ENCODE data around the gene ABHD12B. TPM values are rescaled to one million over a fixed set of nuclear protein-coding genes. Genes with fewer than 3 reads are reported as not detected.

Gene ABHD12B
- total RNA-seq, 1 donor from 2014 or later = not detected

DNA sequence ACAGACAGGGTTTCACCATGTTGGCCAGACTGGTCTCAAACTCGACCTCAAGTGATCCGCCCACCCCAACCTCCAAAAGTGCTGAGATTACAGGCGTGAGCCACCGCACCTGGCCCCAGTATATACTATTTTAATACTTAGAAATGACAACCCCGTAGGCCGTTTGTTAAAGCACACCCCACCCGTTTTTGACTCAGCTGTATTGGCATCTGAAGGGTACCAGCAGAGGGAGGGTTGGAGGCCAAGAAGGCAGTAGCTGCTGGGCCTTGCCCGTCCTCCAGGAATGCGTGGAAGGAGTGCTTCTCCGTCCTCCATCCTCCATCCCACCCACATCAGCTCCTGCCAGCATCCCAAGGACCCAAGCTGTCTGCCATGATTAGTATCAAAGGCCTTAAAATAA lies 34.6 kb upstream of the ABHD12B start:
- intact Hi-C loops (cut with micrococcal nuclease) = loop anchor here (10.0 kb wide), 1 partner anchor 258 kb away; the partner anchor contains the start of gene TRIM9

DNA sequence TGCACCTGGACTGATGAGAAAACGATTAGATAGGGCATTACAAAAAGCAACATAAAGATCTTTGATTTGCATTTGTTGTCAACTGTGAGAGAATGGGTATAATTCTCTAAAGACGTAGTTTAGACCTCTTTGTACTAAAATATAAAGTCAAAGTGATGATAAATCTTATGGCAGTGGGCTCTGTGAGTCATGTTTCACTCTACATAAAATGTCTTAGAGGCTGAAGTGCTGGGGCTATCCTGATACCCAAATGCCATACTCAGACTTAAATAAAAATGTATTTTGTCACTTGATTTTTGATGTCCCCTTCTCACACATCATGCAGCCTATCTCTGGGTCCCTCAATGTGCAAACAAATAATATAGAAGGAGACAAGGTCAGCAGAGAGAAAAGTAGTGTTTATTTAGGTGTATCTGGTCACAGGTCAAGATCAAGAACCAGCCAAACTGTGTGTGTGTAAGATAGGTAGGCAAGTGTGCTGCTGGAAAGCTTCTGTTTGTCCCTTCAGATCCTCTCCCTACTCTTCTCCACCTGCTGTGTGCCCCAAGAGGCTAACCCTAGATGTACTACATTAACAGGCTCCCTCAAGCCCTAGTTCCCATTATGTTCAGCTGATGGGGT lies 33.9 kb upstream of the ABHD12B start:
- intact Hi-C loops (cut with micrococcal nuclease) = loop anchor here (10.0 kb wide), 1 partner anchor 257 kb away; the partner anchor contains the start of gene TRIM9

GRCh38 chr14:50839048-50839447 lies 32.8 kb upstream of the ABHD12B start:
- intact Hi-C loops (cut with micrococcal nuclease) = loop anchor here (10.0 kb wide), 1 partner anchor 256 kb away; the partner anchor contains the start of gene TRIM9

GRCh38 chr14:50839691-50840090 lies 32.2 kb upstream of the ABHD12B start:
- intact Hi-C loops (cut with micrococcal nuclease) = loop anchor here (10.0 kb wide), 1 partner anchor 255 kb away; the partner anchor contains the start of gene TRIM9

- intact Hi-C loops (cut with micrococcal nuclease) = no loop called here
These were observed 27.5 kb upstream of the ABHD12B start for GRCh38 chr14:50844391-50844790.

DNA sequence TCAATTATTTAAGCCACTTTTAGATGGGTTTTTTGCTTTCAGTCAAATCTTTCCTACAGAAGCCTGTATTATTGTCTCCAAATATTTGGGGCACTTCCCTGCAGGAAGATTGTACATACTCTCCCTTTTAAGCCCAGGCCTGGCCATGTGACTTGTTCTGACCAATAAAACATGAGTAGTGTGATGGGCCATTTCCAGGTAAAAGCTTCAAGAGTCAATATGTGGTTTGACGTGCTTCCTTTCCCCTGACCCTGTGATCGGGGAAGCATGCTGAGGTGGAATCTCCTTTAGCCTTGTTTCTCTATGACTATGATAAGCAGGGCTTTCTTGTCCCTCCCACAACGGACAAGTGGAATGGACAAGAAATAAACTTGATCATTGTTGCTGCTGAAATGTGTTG lies 26.7 kb upstream of the ABHD12B start:
- intact Hi-C loops (cut with micrococcal nuclease) = no loop called here

DNA sequence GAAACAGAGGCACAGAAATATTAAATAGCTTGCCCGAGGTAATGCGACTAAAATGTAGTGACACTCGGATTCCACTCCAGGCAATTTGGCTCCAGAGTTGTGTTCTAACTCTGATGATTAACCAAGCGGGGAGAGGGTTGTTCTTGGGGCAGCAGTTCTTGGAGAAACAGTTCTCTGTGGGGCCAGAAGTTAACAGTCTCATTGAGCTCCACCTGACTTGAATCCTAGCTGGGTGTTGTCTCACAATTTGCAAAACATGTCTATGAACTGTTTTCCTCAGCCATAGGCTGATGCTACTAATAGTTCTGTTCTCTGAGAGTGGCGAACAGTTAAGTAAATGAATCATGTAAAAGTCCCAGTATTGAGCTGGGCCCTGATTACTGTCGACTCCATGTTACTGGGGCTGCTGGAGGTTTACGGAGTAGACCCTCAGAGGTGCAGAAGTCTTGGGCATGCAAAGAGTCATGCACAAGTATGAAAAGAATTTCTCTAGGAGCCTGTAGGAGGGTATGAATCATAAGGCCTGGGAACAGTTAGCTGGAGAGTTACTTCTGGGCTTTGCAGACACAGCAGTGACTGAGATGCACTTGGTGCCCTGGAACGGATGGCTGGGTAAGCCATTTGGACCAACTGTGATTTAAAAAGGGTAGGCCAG lies 25.5 kb upstream of the ABHD12B start:
- intact Hi-C loops (cut with micrococcal nuclease) = no loop called here

GRCh38 chr14:50853891-50854290 lies 18.0 kb upstream of the ABHD12B start:
- intact Hi-C loops (cut with micrococcal nuclease) = loop anchor here (5.0 kb wide), 1 partner anchor 1957 kb away; no protein-coding TSS in a partner anchor

DNA sequence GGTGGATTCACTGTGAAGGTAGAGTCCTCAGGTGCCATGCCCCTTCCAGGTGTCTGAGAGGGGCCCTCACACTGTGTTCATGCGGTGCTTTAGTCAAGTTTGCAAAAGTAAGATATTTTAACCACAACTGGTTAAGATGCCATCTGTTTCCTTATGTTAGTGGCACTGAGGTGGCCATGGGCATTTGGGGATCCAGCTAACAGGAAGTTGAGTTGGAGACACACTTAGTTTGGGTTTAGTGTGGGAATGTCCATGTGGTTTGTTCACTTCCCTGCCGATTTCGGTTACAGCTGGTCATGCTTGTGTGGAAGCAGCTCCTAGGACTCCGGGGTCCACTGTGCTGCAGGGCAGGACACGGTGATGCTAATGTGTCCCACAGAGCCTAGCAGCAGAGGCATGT lies 17.3 kb upstream of the ABHD12B start:
- intact Hi-C loops (cut with micrococcal nuclease) = loop anchor here (5.0 kb wide), 1 partner anchor 1957 kb away; no protein-coding TSS in a partner anchor

- intact Hi-C loops (cut with micrococcal nuclease) = no loop called here
These were observed 16.3 kb upstream of the ABHD12B start for GRCh38 chr14:50855558-50855957.

GRCh38 chr14:50856660-50857059 lies 15.2 kb upstream of the ABHD12B start:
- intact Hi-C loops (cut with micrococcal nuclease) = no loop called here

DNA sequence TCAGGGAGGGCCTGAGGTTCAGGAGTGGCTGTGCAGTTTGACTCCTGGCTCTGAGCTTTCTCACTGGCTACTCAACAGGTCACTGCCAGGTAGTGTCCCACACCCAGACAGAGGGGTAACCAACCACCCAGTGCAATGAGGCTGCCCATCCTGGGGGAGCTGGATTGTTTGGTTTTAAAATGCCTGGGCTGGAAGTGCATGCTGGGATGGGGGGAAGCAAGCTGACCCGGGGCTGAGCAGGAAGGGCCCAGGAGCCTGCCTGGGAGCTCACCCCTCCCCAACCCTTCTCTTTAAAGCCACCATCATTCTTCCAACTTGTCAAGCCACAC lies 12.6 kb upstream of the ABHD12B start:
- intact Hi-C loops (cut with micrococcal nuclease) = no loop called here

DNA sequence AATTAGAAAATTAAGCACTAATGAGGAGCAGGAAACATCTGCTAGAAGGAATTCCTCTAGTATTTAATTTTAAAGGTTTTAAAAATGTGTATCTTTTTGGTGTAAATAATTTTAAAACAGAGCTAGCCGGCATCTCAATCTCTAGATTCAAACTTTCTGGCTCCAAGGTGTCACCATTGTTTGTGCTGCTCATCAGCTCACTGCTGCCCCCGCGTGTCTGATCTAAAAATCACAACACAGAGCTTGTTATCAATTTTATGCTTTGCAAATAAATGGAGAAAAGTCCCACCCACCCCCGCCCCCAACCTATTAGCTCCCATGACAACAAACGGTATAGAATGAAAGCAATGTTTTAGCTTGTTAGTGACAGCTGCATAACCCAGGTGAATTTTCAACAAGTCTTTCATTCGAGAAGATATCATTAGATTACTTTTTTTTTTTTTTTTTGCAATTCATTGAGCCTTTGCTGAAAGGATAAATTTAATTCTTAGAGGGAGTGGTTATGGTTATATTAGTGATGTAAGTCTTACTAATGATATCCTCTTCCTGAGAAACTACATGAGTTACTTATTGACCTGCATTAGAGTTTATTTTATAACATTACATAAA lies 11.3 kb upstream of the ABHD12B start:
- intact Hi-C loops (cut with micrococcal nuclease) = loop anchor here (1.0 to 2.0 kb wide), 14 partner anchors 14 to 1094 kb away; partner anchors contain the start of genes DMAC2L, L2HGDH, NIN and SAV1

GRCh38 chr14:50862036-50862570 lies 9.8 kb upstream of the ABHD12B start:
- intact Hi-C loops (cut with micrococcal nuclease) = no loop called here

- intact Hi-C loops (cut with micrococcal nuclease) = no loop called here
These were observed 7.6 kb upstream of the ABHD12B start for GRCh38 chr14:50864237-50864636.

GRCh38 chr14:50864946-50865345 lies 6.9 kb upstream of the ABHD12B start:
- intact Hi-C loops (cut with micrococcal nuclease) = no loop called here

DNA sequence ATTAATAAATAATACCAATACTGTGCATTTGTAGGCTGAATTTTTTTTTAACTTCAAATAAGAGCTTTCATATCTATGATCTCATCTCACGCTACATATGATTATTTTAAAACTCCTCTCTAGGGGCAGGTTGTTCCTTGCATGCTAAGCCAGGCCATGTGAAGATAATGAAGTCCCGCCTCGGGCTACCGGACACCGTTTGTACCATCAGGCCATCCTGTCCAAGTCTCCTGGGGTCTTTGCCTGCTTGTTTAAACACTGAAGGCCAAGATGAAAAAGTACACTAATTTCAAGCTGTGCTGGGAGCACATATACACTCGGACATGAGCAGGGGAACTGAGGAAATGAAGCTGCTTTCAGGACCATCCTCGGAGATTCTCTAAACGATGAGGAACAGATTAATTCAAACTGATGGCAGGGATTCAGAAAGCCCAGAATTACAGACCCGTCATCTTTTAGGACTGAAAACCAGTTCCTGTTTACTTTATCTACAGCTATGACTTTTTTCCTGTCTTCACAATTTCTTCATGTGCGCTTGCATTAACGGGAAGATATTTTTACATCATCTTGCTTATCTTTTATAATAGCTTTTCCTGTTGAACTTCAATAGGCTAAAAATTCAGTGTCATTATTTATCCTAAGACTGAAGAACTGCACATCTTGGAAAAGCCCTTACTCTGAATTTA lies 6.3 kb upstream of the ABHD12B start:
- intact Hi-C loops (cut with micrococcal nuclease) = no loop called here

DNA sequence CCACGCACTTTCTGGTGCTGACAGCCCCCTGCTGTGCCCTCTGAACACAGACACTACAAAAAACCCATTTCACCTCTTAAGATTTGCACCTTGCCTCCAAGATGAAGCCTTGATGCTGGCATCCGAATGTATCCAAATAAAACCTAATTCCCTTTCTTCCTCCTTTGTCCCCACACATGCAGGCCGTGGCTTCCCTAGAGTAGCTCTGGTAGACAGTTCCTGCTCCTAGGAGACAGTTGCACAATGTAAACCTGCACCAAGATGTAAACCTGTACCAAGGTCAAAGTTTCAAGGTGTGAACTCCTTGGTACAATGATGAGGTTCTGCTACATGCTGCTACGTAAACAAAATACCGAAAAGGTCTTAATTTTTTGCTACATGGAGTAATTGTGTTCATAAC lies 625 bp upstream of the ABHD12B start:
- intact Hi-C loops (cut with micrococcal nuclease) = no loop called here

- intact Hi-C loops (cut with micrococcal nuclease) = loop anchor here (2.0 kb wide), 1 partner anchor 14 kb away; no protein-coding TSS in a partner anchor
These were observed 2.9 kb downstream of the ABHD12B start for GRCh38 chr14:50874757-50875156.

GRCh38 chr14:50875359-50876070 lies 3.7 kb downstream of the ABHD12B start:
- intact Hi-C loops (cut with micrococcal nuclease) = loop anchor here (2.0 kb wide), 1 partner anchor 15 kb away; no protein-coding TSS in a partner anchor

All from T-helper 1 cell treated with Interleukin-12 subunit alpha and Interleukin-12 subunit beta and Interleukin-4 antibody, amounts not matched to agents 30 ng/mL and 1 ng/mL, for 36 hours (primary cell).